GM21360 (cell line): Measurements from ENCODE around the gene C16orf89.

Experiments used
- ATAC-seq: cut with Tn5 transposase; IDR thresholded peaks from one replicate; pipeline ENCODE4 v1.9.1; 2021; ENCODE audit warnings: mild to moderate bottlenecking, moderate library complexity; ENCODE audit not compliant: unreplicated experiment

The C16orf89 gene

DNA sequence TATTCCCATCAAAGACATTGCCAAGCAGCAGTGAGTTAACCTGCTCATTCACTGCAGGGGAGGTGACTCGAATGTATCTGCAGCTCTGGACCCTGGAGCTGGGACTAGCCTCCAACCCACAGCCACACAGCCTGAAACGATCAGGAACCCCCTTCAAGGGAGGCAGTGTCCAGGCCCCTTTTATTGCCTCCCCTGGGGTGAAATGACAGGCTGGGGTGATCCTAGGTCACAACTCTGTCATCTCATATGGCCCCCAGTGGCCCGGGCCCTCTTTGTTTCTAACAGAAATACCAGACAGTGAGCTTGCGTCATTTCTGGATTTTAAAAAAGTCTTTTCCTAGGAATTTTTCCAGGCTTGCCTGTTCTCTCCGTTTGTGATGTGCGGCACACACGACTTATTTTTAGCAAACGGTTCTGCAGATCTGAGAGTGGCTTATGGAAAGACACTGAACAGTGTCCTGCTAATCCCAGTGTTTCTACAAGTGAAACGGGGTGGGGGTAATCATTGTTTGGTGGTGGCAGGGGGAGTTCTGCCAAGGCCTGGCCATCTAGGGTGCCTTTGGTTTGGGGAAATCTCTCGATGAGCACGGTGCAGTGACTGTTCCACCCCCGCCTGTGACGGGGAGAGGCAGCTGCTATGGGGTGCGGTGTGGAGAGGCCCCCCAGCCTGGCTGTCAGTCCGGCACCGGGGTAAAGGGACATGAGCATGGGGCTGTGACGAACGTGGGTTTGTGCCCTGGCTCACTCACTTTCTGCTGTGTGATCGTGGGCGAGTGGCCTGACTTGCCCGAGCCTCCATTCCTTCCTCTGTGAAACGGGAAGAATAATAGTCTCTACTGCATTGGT, 59.2 kb downstream of the C16orf89 start:
- no peak for ATAC-seq

- ATAC-seq: no peak
These were observed 59.8 kb downstream of the C16orf89 start for GRCh38 chr16:5005916-5006315.

- ATAC-seq: no peak
These were observed 61.4 kb downstream of the C16orf89 start for GRCh38 chr16:5004311-5004710.

- no peak for ATAC-seq
These were observed 61.9 kb downstream of the C16orf89 start for GRCh38 chr16:5003828-5004227.

- ATAC-seq: no peak
These were observed 62.5 kb downstream of the C16orf89 start for GRCh38 chr16:5003211-5003610.

DNA sequence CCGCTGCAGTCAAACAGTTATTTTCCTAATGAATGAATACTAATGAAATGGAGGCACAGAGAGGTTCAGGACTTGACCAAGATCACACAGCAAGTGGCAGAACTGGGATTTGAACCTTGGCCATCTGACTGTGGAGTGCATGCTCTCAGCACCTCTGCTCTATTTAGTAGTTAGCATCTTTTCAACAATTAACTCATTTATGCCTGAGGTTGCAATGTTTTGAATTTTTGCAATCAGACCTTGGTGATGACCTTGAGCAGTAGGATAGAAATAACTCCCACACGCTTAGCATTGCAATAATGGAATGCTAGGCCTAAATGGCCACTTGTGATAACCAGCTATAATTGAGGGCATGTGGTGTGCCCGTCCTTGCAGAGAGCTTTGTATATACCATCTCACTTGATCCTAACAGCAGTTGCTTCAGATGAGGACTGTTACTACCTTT, 63.0 kb downstream of the C16orf89 start:
- ATAC-seq: no peak

DNA sequence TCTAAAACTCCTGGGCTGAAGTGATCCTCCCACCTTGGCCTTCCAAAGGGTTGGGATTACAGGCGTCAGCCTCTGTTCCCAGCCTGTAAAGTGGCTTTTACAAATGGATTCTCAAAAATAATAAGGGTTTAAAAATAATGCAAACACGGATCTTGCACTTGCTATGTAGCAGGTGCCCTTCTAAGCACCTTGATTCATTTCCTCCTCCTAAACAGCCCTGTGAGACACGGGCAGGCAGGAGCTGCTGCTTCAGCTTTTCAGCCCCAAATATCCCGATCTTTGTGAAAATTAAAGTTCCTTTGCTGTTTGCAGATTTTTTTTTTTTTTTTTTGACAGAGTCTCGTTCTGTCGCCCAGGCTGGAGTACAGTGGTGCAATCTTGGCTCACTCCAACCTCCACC, 63.8 kb downstream of the C16orf89 start:
- ATAC-seq: no peak

GRCh38 chr16:5001571-5001970, 64.2 kb downstream of the C16orf89 start:
- ATAC-seq: no peak

DNA sequence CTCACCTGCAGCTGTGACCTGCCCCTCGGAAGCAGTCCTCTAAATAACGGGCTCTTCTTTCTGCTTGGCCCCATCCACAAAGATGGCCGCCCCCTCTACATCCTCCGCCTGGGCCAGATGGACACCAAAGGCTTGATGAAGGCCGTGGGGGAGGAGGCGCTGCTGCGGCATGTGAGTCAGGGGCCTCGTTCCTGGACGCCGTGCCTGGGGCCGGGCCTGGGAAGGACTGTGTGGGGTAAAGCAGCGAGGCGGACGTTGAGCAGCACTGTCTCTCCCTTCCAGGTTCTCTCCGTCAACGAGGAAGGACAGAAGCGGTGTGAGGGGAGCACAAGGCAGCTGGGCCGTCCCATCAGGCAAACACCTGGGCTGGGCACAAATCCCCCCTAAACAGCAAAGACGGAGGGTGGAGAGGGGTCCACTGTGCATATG, 65.2 kb downstream of the C16orf89 start:
- ATAC-seq: no peak

GRCh38 chr16:4994719-4995434, 70.9 kb downstream of the C16orf89 start:
- ATAC-seq: no peak
